GM19467 (cell line): ENCODE measurements around the gene PSD.
A peak's percentile ranks its signal among the peaks of the same experiment; 100 is the strongest.
"Not testable (repeated sequence)": the region's sequence is repeated elsewhere in the genome, so short reads cannot be mapped to it uniquely, and the experiment has no call there.

ENCODE experiments used
- ATAC-seq: cut with Tn5 transposase; IDR thresholded peaks from one replicate; pipeline ENCODE4 v1.9.1; 2021; ENCODE audit warnings: mild to moderate bottlenecking, moderate library complexity; ENCODE audit not compliant: unreplicated experiment

PSD gene

GRCh38 chr10:102418622-102419268, at the start of gene PSD:
Gene PSD (minus strand): TSS chr10:102418785. CDS start chr10:102417038, 1,747 bp downstream.
- ATAC-seq: no peak

DNA sequence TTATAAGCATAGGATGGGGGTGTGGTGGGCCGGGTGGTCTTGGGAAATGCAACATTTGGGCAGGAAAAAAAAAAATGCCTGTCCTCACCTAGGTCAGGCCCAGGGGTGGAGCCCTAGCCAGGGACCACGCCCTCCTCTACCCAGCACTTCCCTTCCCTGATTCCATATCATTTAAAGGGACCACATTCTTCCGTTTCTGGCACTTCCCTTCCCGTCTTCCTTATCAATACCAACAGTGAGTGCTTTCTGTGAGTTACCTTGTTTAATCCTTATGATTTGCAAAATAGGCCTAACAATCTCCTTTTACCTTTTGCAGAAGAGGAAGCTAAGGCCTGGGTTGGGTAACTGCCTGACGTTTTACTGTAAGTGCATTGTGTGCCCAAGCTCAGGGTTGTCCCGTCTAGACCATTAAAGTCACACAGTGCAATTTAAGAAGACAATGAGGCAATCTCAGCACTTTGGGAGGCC, 49.4 kb upstream of the PSD start:
- ATAC-seq: no peak

DNA sequence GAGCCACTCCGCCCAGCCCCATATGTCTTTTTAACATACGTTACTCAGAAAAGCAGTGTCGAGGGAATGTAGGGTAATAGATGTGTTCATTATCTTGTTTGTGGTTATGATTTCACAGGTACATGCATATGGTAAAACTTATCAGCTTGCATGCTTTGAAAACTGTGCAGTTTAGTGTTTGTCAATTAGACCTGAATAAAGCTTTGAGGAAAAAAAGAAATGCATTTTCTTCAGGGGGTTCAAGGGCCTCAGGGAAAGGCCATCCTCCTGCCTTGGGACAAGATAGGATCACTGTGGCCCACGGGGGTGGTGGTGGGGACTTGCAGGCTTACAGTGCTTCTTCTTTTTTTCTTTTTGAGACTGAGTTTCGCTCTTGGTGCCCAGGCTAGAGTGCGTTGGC, 48.7 kb upstream of the PSD start:
- no peak for ATAC-seq

DNA sequence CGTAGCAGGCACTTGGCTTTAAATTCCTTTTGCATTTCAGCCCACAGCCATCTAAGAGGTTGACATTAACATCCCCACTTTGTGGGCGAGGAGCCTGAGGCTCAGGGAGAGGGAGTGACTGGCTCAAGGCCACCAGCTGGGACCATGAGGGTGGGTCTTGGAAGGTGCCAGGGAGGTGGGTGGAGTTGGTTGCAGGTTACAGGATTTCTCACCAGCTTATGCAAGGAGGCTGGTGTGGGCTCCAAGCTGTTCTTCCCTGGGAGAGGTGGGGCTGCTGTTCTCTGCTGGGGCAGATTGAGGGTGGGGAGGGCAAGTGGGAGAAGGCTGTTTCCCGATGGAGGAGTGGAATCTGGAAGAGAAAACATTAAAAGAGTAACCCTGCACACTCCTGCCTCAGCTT, 46.9 kb upstream of the PSD start:
- ATAC-seq: no peak

DNA sequence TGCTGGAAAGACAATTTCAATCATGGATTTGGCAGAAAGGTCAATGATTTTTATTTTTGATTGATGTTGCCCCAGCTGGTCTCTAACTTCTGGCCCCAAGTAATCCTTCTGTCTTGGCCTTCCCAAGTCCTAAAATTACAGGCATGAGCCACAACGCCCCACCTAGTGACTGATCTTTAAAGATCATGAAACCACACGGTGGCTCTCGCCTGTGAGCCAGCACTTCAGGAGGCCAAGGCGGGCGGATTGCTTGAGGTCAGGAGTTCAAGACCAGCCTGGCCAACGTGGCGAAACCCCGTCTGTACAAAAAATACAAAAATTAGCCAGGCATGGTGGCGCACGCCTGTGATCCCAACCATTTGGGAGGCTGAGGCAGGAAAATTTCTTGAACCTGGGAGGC, 45.4 kb upstream of the PSD start:
- ATAC-seq: no peak

GRCh38 chr10:102462512-102463054, 44.0 kb upstream of the PSD start:
- no peak for ATAC-seq

GRCh38 chr10:102461187-102462054, 42.8 kb upstream of the PSD start:
- ATAC-seq: peak; percentile 84

DNA sequence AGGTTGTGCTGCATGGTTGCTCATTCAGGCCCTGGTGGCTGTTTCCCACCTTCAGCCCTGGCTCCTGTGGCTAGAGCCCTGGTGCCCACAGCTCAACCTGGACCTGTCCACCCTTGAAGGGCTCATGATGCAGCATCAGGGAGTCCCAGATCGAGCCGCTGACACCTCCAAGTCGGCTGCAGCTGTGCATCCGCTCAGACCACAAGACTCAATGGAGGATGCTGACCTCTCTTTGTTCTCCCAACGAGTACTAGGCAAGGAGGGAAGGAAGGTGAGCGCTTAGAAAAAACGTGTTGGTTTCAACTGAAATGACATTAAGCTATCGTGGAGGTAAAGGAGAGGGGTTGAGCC, 42.2 kb upstream of the PSD start:
- ATAC-seq: peak; percentile 16

- ATAC-seq: no peak
These were observed 40.1 kb upstream of the PSD start for GRCh38 chr10:102458656-102459055.

- no peak for ATAC-seq
These were observed 39.1 kb upstream of the PSD start for GRCh38 chr10:102457591-102458150.

DNA sequence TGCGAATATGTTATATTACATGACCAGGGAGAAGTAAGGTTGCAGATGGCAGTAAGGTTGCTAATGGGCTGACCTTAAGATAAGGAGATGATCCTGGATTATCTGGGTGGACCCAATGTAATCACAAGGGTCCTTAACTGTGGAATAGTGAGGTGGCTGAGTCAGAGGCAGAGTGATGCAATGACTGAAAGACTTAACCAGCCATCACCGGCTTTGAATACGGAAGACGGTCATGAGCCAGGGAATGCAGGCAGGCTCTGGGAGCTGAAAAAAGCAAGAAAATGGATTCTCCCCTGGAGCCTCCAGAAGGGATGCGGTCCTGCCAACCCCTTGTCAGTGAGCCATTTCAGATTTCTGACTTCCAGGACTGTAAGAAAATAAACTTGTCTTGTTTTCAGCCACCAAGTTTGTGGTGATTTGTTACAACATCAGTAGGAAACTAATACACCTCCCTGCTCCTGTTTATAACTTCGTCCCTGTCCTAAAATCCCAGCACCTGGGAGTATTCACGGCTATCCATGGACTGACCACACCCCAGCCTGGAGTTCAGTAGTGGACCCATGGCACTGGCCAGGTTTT, 37.4 kb upstream of the PSD start:
- no peak for ATAC-seq

GRCh38 chr10:102454662-102455487, 36.3 kb upstream of the PSD start:
- ATAC-seq: not testable (repeated sequence)

GRCh38 chr10:102453502-102453901, 34.9 kb upstream of the PSD start:
- no peak for ATAC-seq

- no peak for ATAC-seq
These were observed 34.2 kb upstream of the PSD start for GRCh38 chr10:102452672-102453340.

DNA sequence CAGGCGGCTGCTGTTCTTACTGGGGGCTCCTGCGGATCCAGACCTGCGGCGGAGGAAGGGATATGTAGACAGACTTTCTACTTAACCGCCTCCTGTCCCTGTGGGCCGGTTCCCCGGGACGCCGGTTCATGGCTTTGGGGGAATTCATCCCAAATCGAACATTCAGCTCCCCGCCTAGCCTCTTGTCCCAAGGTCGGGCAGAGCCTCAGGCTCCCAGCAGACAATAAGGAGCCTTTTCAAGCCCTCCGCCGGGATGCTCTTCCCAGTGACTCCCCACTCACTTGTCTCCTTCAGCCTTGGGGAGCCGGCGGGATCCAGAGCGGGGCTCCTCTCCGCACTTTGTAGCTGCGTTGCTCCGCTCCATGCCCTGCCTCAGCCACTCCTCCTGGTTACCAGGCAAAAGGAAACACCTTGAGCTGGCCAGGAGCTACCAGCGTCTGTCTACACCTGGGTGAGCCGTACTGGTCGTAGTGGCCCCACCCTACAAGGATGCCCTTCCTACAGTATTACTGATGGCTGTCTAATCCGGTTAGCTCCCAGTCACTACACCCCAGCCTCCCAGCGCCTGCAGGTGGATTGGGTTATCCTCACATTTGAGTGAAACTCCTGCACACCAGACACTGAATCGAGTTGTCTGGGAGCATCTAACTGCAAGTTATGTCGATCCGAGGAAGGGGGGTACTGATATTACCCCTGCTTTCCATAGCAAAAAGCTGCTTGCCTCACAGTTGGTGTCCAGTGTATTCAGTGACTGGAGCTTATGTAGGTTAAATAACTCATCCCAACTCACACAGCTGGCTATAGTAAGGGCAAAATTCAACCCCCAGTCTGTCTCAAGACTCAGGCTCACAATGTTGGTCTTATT, 32.8 kb upstream of the PSD start, which contains the start of gene C10orf95:
TSS of gene C10orf95 (minus strand) at position 439 of the 865 bp plus-strand sequence. CDS start 450 bp downstream, outside the sequence.
- ATAC-seq: no peak

DNA sequence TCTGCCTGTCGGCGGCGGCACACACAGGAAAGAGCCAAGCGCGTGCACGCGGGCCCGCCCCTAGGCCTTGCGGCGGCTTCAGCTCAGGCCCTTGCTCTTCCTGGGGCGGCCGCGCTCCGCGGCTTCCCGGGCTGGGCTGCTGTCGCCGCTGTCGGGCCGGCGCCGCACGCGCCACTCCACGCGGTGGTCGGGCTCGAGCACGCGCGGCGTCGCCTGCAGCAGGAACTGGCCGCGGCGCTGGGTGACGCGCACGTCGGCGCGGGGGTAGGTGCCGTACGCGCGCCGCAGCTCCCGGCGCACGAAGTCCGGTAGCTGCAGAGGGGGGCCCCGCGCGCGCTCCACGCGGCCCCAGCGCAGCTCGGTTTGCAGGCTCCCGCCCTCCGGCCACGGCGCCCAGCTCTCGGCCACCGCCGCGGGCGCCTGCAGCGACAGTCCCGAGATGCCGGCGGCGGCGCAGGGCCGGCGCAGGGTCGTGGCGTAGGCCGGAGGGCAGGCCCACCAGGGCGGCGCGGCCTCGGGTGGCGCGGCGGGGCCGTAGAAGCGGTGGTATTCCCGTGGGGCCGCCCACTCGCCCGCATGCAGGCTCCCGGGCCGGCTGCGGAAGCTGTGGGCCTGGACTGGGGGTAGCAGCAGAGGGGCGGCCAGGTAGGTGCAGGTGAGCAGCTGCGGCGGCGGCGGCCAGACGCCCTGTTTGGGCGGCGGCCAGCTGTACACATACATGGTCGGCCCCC, 32.0 kb upstream of the PSD start:
- ATAC-seq: peak; percentile 88

GRCh38 chr10:102450124-102450373, 31.5 kb upstream of the PSD start:
- no peak for ATAC-seq

DNA sequence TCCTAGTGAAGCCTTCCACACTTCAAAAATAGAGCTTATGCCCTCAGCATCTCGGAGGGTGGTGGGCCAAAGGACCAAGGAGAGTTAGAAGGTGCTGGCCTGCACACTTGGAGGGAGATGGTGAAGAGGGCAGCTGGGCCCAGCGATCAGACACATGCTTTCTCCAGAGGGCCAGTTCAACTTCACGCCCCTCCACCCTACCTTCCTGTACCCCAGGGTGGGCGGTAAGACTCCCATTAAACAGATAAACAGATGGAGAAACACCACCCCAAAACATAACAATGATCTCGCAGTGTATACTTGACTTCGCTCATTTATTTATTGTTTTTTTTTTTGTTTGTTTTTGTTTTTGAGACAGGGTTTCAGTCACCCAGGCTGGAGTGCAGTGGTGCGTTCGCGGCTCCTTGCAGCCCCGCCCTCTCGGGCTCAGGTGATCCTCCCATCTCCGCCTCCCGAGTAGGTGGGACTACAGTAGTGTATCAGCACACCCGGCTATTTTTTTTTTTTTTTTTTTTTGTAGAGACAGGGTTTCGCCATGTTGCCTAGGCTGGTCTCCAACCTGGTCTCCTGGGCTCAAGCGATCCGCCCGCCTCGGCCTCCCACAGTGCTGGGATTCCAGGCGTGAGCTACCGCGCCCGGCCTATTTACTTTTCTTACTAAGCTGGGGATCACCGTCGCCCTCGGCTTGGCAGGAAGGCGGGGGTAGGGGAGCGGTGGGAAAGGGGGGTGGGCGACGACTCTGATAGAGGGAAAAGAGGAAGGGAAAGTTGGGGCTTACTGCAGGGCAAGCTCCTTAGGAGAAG, 30.9 kb upstream of the PSD start:
- peak; percentile 39 for ATAC-seq
